PFSK-1 (cell line): ENCODE data around the gene MAP4K5.

ENCODE experiments used
- POLR2AphosphoS5 ChIP-seq: IDR thresholded peaks from 2 replicates; pipeline ENCODE4 v1.6.1; 2012; ENCODE audit warnings: low read depth, mild to moderate bottlenecking, control low read depth, low read length, moderate library complexity
- SIN3A ChIP-seq: IDR thresholded peaks from 2 replicates; pipeline ENCODE4 v1.6.1; 2012; ENCODE audit warnings: mild to moderate bottlenecking, low read length, moderate library complexity, borderline replicate concordance; ENCODE audit not compliant: insufficient read depth

- no peak for TF ChIP-seq POLR2AphosphoS5
- no peak for TF ChIP-seq SIN3A
Observed at GRCh38 chr14:50501642-50502041, 30.7 kb downstream of the MAP4K5 start.
